HG02678 (cell line): ENCODE measurements around the gene DDN.

ENCODE experiments used
- ATAC-seq: cut with Tn5 transposase; IDR thresholded peaks from one replicate; pipeline ENCODE4 v1.9.1; 2021; ENCODE audit warnings: mild to moderate bottlenecking, moderate library complexity; ENCODE audit not compliant: unreplicated experiment

DDN gene

DNA sequence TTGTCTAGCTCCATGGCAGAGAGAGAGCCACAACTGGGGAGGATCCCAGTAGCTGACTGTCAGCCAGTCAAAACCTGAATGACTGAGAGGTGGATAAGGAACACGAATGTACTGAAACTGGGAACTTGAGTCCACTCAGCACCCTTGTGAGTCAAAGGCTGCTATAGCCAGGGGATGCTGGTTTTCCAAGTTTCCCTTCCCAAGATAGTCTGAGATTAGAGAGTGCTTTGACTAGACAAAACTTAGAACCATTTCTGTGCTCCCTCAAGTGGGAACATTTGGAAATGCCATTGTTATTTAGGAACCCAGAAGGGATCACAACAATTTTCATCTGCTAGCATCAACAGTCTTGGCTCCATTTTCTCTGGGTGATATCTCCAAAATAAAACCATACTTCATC lies 15.4 kb upstream of the DDN start:
- no peak for ATAC-seq

DNA sequence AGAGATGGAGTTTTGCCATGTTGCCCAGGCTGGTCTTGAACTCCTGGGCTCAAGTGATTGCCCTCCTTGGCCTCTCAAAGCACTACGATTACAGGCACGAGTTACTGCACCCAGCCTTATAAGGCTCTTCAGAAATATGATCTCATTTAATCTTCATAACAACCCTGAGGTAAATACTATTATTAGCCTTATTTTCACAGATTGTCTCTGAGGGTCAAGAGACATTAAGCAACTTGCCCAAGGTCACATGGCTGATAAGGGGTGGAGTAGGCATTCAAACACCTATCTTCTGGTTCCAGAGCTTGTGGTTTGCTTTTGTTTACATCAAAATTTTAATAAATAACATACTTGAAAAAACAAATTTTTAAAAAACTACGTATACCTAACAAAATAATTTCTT lies 14.3 kb upstream of the DDN start:
- no peak for ATAC-seq

DNA sequence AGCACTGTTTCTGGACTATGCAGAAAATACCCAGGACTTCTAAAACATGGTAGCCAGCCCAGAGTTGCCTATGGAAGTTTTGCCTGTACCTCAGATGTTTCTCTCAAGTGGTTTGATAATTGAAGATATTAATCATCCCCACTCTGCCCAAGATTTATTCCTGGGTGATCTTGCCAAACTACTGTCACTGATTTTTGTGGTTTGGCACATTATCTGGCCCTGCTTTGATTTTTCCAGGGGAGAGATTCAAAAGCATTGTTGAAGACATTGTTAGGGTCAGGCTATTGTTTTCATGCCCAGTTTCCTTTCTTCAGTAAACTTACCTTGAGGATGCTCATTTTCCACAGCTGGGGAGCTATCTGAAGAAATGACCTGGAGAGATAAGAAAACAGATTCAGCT lies 13.6 kb upstream of the DDN start:
- ATAC-seq = no peak

DNA sequence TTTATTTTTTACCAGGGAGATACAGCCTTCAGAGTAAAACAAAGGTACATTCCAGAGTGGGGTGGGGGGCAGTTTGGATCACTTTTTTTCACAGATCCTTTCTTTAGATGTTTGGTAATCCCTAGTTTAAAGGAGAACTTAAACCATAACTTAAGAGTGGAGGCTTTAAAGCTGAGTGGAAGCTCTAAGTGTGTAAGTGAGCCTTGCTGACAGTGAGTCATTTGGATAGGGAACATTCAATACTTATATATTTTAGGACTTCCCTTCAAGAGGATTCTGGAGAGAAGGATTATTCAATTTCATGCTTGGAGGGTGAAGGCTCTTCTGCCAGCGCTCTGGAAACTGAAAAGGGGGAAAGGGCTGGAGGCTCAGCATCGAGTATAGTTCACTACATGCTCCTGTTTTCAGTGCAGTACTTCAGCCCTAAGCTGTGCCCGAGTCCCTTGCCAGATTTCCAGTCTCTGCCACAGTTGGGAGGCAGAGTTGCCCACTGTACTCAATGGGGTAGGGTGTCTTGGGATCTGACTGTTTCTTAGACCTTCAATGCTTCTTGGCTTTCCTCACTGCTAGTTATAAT lies 11.0 kb upstream of the DDN start:
- no peak for ATAC-seq

DNA sequence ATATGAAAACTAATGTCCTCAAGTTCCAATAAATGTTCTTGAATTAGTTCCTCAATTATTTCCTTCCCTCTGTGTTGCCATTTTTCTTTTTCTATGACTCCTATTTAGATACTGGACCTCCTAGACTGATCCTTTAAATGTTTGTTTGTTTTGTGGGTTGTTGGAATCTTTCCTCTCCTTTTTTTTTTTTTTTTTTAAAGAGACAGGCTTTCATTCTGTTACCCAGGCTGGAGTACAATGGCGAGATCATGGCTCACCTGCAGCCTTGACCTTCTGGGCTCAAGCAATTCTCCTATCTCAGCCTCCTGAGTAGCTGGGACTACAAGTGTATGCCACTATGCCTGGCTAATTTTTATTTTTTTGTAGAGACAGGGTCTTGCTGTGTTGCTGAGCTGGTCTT lies 9.8 kb upstream of the DDN start:
- ATAC-seq = no peak

DNA sequence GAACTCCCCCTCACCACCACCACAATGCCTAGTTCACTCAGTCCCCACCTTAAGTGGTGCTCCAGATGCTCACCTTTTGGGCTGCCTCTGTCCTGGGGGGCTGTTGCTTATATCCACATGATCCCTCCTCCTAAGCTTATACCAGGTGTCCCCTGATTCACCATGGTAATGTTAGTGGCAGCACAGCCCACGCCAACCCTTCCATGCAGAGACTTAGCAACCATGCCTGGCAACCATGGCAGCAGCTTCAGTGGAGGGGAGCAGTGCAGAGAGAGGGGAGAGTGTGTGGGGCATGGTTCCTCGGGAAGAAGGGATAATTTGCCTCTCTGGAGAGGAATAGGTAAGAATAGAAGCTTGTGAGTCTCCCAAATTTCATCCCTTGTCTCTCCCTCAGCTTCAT lies 1.2 kb upstream of the DDN start:
- ATAC-seq = no peak

DNA sequence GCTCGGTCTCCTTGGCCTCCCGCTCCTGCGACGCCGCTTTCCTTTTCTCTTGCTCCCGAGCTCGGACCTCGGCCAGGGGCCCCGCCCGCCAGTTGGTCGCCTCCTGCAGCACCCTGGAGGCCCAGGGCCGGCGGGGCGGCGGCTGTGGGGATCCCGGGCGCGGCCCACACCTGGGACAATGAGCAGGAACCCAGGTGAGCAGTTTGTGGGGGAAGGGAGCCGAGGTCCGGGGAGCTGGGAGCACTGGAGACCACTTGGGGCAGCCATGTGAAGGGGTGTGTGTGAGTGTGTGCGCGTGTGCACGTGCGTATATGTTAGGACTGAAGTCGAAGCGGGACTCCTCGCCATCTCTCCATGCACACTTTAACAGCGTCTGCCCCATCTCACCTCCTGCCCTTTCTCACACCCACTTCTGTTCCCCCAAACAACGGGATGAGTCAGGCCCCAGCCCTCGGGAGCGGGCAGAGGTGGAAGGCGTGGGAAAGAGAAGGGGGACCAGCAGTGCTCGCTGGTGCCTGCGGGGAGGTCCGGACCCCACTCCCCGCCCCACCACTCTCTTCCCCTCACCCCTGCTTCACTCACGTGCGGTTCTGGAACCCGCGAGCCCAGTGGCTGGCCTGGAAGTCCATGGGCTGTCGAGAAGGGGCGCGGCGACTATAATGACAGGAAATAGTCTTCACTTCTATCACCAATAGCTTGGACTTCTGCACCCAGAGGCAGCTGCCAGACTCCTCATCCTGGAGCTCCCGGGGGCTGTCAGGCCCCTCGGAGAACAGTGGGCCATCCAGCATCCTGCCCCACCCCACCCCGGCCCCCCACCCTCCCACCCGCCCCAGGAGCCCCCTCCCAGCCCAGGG lies 450 bp downstream of the DDN start:
- ATAC-seq = peak; percentile 2

DNA sequence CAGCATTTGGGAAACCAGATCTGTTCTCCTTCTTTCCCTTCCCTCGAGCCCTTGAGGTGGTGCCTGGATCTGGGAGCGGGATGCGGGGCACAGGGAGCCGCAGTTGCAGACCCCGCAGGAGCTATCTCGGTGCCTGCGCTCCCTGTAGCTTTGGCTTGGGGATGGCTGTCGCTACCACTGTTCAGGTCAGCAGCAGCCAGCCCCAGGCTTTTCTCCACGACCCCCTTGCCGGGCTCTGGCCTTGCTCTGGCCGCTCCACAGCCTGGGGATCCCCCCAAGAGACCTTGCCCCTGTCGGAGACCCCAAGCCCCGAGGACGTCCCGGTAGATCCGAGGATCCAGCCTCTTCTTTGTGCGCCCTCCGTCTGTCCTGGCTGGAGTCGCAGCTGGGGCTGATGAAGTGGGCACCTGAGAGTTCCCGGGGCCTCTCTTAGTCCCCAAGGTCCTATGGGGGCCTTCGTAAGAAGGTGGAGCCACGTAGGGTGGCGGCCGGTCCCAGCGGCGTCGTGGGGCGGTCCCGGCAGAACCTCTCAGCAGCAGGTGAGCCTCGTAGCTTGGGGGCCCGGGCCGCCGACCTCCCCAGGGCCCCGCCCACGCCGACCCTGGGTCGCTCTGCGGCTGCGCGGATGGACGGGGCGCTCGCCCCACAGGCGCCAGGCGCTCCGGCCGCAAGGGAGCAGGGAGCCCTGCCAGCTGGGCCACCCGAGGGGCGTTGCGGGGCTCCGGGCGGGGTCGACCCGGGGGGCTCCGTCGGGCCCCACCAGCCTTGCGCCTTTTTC lies 1.3 kb downstream of the DDN start:
- ATAC-seq = peak; percentile 36

DNA sequence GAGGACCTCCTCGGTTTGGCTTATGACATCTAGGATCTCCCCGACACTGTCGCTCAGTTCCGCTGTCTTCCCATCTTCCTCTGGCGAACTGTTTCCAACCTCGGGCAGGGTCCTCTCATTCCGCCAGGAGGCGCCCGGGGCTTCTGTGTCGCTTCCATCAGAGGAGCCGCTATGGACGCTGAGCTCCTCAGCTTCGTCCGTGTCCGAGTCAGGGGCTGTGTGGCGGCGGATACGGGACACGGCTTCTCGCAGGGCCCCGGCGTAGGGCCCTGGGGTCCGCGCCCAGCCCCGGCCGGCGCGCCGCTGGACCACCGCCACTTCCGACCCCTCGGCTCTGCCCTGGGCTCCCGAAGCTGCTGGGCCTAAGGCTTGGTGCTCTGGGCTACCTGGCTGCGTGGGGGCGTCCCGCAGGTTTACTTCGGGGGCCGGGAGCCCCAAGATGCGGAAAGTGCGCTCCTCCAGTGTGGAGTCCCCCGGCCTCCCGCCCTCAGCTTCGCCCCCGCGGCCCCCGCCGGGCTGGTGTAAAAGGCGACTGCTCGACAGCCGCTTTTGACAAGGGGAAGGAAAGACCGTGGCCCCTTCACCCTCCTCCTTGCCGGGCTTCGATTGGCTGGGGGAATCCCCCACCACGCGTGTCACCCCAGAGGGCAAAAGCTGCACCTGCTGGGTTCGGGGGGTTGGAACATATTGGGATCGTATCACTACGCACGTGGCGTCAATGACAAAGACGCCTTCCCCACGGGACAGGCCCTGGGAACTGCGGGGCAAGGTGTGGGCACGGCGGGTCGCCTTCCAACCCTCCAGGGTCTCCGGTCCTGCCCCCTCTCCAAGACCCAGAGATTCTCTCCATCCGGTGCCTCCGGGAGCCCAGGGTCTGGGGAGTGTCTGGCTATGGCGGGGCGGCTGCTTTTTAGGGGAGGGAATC lies 2.1 kb downstream of the DDN start:
- no peak for ATAC-seq

DNA sequence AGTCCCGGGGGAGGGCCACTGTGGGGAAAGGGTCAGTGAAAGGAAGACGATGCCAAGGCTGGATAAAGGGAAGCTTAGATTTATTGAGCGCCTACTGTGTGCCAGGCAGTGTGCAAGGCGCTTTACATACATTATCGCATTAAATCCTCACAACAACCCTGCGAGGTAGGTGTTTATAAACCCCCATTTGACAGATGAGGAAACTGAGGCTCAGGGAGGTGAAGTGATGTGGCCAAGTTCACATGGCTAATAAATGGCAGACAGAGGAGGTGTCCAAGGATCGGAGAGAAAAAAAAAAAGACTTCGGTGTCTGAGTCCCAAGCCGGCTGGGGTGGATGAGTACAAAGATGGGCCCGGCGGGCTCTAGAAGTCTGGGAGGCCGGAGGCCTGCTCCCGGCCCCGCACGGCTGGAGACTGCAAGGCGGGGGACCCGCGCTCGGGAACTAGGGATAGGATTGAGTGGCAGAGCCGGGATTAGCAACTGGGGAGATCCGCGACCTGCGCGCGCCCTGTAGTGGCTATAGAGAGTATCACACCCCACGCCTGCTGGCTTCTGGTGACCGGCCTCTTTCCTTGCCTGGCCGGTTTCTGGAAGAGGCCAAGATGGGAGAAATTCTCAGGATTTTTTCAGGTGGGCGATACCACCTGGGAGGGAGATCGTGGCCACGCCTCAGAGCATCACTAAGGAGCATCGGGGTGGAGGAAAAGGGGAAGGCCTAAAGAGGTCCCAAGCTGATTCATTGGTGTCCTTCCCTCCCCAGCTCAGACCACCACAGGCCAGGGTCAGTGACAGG lies 3.9 kb downstream of the DDN start:
- peak; percentile 37 for ATAC-seq

DNA sequence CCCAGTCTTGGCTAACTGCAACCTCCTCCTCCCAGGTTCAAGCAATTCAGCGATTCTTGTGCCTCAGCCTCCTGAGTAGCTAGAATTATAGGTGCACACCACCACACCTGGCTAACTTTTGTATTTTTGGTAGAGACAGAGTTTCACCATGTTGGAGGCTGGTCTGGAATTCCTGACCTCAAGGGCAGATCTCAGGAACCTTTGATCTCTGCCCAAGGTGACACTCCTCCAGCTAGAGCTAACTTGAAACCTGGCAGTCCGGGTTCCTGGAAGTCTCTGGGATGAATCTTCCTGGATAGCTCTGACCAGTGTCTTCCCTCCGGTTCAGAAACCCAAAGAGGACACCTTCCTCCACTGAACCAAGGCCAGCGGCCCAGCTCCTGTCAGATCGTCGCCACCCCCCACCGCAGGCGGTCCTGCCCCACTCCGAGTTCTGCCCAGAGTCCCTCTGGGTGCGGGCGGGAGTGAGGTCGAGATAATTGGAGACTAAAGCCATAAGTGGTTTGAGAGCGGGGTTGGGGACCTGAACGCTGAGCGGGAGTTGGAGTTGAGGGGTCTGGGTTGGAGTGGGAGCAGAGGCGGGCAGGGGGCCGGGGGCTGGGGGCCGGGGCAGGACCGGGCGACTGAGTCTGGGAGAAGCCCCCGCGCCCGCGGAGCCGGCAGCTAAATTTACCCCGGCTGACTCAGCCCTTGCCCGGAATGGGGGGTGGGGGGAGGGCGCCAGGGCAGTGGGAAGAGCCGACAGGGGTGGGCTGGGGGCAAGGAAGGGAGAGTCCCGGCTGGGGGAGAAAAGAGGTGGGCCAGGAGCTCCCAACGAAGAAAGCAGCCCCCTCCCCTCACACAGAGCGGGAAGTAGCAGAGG lies 4.7 kb downstream of the DDN start:
- no peak for ATAC-seq

DNA sequence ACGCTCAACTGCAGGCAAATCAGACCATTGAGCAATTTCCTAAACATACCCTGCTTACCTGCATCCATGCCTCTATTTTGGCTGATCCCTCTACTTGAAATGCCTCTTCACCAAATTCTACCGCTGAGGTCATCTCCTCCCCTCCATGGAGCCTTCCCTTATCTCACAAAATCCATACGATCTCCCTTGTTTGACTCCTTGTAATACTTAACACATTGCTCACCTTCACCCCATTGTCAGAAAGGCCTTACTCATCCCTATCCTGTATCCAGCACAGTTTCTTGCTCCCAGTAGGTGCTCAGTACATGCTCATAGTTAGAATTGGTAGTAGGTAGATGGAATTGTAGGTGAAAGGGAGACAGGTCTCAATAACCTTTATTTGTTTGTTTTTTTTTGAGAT lies 5.4 kb downstream of the DDN start:
- ATAC-seq = no peak

DNA sequence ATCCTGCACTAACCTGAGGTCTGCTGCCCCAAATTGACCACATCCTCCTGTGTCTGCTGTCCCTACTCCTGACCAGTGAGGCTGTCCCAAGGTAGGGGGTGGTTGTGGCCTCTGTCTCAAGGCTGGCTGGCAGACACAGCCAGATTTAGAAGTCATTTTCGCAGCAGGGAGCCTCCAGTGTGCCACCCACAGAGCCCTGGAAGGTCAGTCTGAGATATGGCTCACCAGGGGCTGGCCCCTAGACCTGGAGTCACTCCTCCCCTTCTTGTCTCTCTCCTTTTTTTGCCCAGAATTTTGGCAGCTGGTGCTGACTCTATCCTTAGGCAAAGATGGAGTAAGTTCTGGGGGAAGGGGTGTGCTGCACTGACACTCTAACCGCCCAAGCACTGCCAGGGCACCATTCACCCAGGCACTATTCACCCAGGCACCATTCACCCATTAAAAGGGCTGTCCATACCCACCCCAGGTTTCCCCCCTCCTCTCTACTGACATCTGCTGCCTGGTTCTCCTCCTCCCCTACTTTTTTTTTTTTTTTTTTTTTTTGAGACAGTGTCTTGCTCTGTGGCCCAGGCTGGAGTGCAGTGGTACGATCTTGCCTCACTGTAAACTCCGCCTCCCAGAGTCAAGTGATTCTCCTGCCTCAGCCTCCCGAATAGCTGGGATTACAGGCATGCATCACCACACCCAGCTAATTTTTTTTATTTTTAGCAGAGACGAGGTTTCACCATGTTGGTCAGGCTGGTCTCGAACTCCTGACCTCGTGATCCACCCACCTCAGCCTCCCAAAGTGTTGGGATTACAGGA lies 7.7 kb downstream of the DDN start:
- no peak for ATAC-seq

DNA sequence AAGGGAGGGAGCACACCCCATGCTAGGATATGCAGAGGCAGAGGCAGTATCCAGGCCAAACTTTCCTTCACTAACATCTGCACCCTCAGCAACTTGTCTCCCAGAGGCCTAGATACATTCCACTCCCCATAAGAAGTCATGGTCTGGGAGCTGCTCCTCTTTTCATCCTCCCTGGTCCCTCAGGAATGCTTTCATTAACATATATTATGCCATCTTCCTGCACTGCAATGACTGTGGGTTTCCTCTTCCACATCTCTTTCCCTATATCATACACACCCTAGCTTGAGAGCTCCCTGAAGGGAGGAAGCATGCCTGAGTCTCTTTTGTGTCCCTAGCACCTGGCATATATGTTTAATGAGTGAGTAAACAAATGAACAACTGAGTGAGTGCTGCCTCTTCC lies 8.6 kb downstream of the DDN start:
- ATAC-seq = no peak

DNA sequence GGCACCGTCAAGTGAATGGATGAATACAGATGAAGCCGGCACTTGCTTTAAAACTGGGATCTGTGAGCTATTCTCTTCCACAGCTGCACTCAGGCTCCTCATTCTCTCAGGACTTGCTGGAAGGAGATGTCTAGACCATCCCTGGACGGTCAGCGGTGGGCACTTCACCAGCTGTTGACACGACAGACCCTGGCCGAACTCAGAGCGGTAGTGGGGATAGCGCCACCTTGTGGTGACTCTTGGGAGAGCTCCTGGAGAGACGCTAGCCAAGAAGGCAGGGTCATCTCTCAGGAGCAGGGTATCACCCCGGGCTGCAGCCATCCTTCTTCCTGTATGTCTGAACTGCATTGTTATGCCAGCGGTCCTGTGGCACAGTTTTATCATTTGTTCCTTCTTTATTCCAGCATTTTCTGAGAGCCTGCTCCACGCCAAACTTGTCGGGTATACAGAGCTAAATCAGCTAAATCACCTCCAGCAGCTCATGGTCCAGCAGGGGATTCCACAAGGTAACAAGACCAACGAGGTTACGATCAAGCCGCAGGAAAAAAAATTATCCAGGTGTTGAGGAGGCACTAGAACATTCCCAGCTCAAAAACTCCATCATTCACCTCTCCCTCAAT lies 11.0 kb downstream of the DDN start:
- no peak for ATAC-seq

DNA sequence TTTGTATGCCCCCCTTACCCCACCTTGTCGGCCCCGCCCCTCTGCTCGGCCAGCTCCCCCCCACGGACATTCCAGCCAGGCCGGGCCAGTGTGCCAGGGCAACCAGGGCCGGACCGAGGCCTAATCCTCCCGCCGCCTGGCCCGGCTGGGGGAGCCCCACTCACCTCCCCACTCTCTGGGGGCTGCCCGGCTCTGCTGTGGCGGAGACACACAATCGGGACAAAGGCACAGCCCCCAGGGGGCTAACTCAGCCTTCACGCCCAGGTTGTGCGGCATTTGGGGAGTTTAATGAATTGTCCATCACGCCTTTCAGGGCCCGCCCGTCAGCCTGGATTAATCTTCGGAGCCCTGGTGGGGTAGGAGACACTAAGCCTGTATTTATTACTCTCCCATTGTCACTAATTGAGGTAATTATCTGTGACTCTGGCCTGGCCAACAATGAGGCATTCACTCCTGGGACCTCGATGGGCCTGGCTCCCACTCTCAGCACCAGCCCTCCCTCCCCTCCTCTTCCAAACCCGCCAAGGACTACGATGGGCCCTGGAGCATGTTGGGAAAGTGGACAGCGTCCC lies 12.4 kb downstream of the DDN start:
- ATAC-seq = no peak

DNA sequence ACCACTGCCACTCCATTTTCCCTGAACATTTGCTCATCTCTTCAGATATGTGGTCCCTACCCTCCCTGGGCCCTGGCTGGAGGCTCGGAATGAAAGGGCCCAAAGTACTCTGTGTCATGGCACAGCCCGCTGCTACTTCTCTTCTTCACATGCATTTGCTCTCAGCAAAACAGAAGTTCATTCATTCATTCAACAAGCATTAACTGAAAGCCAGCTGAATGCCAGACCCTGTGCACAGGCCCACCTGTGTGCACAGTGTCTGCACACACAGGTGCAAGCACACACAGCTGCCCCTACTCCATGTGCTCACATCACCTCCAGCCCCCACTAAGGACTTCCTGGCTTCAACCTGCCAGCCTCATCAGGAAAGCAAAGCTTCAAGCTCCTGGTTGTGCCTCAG lies 13.3 kb downstream of the DDN start:
- no peak for ATAC-seq

DNA sequence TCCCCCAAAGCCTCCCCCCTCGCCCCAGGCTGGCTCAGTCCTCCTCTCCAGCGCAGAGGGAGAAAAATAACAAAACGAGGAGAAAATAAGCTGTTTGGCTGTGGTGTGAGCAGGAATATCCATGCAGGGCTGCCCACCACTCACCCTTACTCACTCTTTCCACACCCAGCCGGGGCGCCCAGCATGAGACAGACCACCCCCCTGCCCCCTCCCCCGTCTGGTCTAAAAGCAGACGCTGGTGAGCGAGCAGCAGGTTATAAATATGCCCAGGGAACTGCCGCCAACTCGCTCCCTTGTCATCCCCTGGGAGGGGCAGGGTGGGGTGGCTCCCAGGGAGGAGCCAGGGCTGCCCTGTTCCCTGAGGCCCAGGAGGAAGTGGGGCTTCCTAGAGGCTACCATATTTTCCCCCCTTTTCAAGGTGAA lies 13.7 kb downstream of the DDN start:
- ATAC-seq = no peak
